ENCODE data around the gene PJA2.

DNA sequence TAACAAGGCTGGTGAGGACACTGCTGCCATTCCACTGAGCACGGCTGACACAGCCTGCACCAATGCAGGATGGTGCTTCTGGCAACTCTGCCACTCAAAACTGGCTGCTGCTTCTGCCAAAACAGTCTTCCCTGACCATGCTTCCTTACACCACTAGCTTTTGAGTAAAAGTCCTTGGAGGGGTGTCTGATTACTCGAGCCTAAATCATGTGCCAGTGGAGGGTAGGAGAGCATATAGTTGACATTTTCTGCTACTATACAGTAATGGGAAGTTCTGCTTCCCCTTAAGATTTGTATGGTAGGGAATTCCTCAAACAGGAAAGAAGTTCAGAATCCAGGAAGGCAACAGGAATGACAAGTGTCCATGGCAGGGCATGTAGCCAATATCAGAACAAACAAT is 12.2 kb upstream of the PJA2 start:
- TF ChIP-seq CTCF (conservative IDR thresholded peaks at IDR 0.05), result no peak
- no peak for TF ChIP-seq ZFX (IDR thresholded peaks at IDR 0.05)

Measured in C4-2B (cell line).